Measurements from ENCODE around the gene TFCP2L1.

DNA sequence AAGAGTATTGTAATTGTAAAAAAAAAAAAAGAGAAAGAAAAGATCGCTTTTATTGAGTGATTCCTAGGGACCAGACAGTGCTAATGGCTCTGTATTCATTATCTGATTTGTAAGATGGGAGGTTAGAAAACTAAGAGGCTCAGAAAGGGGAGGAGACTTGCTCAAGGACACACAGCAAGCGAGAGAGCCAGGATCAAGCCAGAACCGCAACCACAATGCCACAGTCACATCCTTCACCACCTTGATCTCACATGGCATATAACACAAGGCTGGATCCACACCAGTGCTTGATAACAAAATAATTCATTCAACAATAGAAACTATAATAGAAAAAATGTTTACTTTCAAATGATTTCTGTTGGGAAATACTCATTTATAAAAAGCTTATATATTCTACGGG lies 37.5 kb downstream of the TFCP2L1 start:
- TF ChIP-seq EZH2 (IDR thresholded peaks at IDR 0.05) (no peak), POLR2AphosphoS5 (IDR thresholded peaks at IDR 0.05; ENCODE audit: borderline replicate concordance, low read depth, low read length) (no peak)

Measured in SK-N-MC (cell line).